Activated CD4-positive, alpha-beta T cell treated with anti-CD3 and anti-CD28 coated beads for 36 hours (primary cell): ENCODE results near the gene WNT5B. TPM values are rescaled to one million over a fixed set of nuclear protein-coding genes. Genes with fewer than 3 reads are reported as not detected.
A peak's percentile ranks its signal among the peaks of the same experiment; 100 is the strongest.

ENCODE experiments used
- ATAC-seq: fragments of 200-7000 bp; cut with Tn5 transposase; one replicate; pipeline ENCODE4 v1.10.0; 2021; ENCODE audit warnings: mild to moderate bottlenecking, moderate library complexity
- CTCF ChIA-PET: fragments of 350-600 bp; sonication (Branson Sonifier 250); formaldehyde crosslinking; loops from one replicate; lab custom pipeline; 2021; ENCODE audit warnings: antibody characterized with exemption; lab: Charles Lee
- POLR2A ChIA-PET: fragments of 350-600 bp; sonication (Branson Sonifier 250); formaldehyde crosslinking; loops from one replicate; lab custom pipeline; 2021; ENCODE audit warnings: antibody characterized with exemption, inconsistent platforms; lab: Charles Lee
- DNase-seq: peaks from one replicate; pipeline ENCODE4 v3.0.0-alpha.2; 2020
- H3K27ac Mint-ChIP-seq: one replicate; pipeline ENCODE4 v1.8.0; 2021; ENCODE audit warnings: mixed read lengths
- H3K27me3 Mint-ChIP-seq: one replicate; pipeline ENCODE4 v1.8.0; 2021; ENCODE audit warnings: mixed read lengths
- H3K36me3 Mint-ChIP-seq: one replicate; pipeline ENCODE4 v1.8.0; 2021; ENCODE audit warnings: low read depth, mixed read lengths
- H3K4me1 Mint-ChIP-seq: one replicate; pipeline ENCODE4 v1.8.0; 2021; ENCODE audit warnings: mixed read lengths
- H3K4me3 Mint-ChIP-seq: one replicate; pipeline ENCODE4 v1.8.0; 2021; ENCODE audit warnings: mild to moderate bottlenecking, moderate library complexity, mixed read lengths
- H3K9me3 Mint-ChIP-seq: one replicate; pipeline ENCODE4 v1.8.0; 2021; ENCODE audit warnings: low read depth, mixed read lengths
- intact Hi-C, 2 experiments: fragments of 100-400 bp; cut with DNase I in 1 of 2; cut with micrococcal nuclease in 1 of 2; formaldehyde crosslinking; loops; one replicate each; pipeline versions ENCODE4 v1.14.2 to v1.15.1; 2022 to 2024; cut with DNase I, micrococcal nuclease
- total RNA-seq, 2 experiments: library from RNA; stranded (reverse); gene quantifications; one replicate each; pipeline ENCODE4 v1.2.3, GENCODE V29; 2021

The WNT5B gene
- total RNA-seq, 2 experiments from 2014 or later, result not detected

- H3K4me3 Mint-ChIP-seq, result peak overlapping the region; percentile 36
- ChIA-PET CTCF (interaction anchor here (0.6 to 2.0 kb wide), 9 partner anchors 13 to 786 kb away, joined by 3 to 8 read pairs (median 3); no protein-coding TSS in a partner anchor), POLR2A (no interaction called here)
- H3K27ac Mint-ChIP-seq, result no peak overlapping the region
- H3K36me3 Mint-ChIP-seq, result no peaks in the 10 kb centered on the region
- ATAC-seq (peak; percentile 34), DNase-seq (peak; percentile 34)
- no peaks in the 10 kb centered on the region for H3K9me3 Mint-ChIP-seq
- intact Hi-C loops, result loop anchor here in 1 of 2 experiments (5.0 kb wide), 1 partner anchor 313 kb away; no protein-coding TSS in a partner anchor
- peaks cover 60% of the 10 kb centered on the region for H3K27me3 Mint-ChIP-seq
- peaks cover 17% of the 10 kb centered on the region for H3K4me1 Mint-ChIP-seq
Observed at GRCh38 chr12:1629338-1630132, 504 bp downstream of the WNT5B start.

- peaks cover 66% of the 10 kb centered on the region for H3K27me3 Mint-ChIP-seq
- DNase-seq (peak; percentile 49), ATAC-seq (peak; percentile 55)
- intact Hi-C loops, result loop anchor here in 1 of 2 experiments (5.0 kb wide), 1 partner anchor 312 kb away; no protein-coding TSS in a partner anchor
- H3K36me3 Mint-ChIP-seq, result no peaks in the 10 kb centered on the region
- H3K4me1 Mint-ChIP-seq, result peaks cover 17% of the 10 kb centered on the region
- ChIA-PET CTCF (interaction anchor here (0.6 to 2.0 kb wide), 13 partner anchors 8 to 787 kb away, joined by 3 to 8 read pairs (median 3); no protein-coding TSS in a partner anchor), POLR2A (no interaction called here)
- no peaks in the 10 kb centered on the region for H3K9me3 Mint-ChIP-seq
- peak overlapping the region; percentile 42 for H3K4me3 Mint-ChIP-seq
- H3K27ac Mint-ChIP-seq, result no peak overlapping the region
Observed at GRCh38 chr12:1630133-1630826, 1.2 kb downstream of the WNT5B start.

- POLR2A ChIA-PET, result no interaction called here
- no peak overlapping the region for H3K27ac Mint-ChIP-seq
- H3K27me3 Mint-ChIP-seq, result peaks cover 70% of the 10 kb centered on the region
- ATAC-seq (no peak), DNase-seq (no peak)
- H3K36me3 Mint-ChIP-seq, result no peaks in the 10 kb centered on the region
- CTCF ChIA-PET, result interaction anchor here (0.6 to 2.0 kb wide), 12 partner anchors 9 to 512 kb away, joined by 3 to 8 read pairs (median 3); no protein-coding TSS in a partner anchor
- H3K9me3 Mint-ChIP-seq, result no peaks in the 10 kb centered on the region
- intact Hi-C loops, result loop anchor here in 1 of 2 experiments (5.0 kb wide), 1 partner anchor 311 kb away; no protein-coding TSS in a partner anchor
- H3K4me3 Mint-ChIP-seq, result peak overlapping the region; percentile 42
- H3K4me1 Mint-ChIP-seq, result peaks cover 17% of the 10 kb centered on the region
Observed at GRCh38 chr12:1630827-1631591, 2.0 kb downstream of the WNT5B start.

- Mint-ChIP-seq H3K4me3 (no peak overlapping the region), H3K27me3 (peaks cover 68% of the 10 kb centered on the region), H3K9me3 (no peaks in the 10 kb centered on the region), H3K4me1 (peaks cover 17% of the 10 kb centered on the region), H3K27ac (no peak overlapping the region), H3K36me3 (no peaks in the 10 kb centered on the region)
- ChIA-PET CTCF (interaction anchor here (0.6 to 5.6 kb wide), 3 partner anchors 21 to 307 kb away, joined by 3 to 68 read pairs (median 3); no protein-coding TSS in a partner anchor), POLR2A (no interaction called here)
- DNase-seq (no peak), ATAC-seq (no peak)
- intact Hi-C loops, result loop anchor here in 1 of 2 experiments (5.0 kb wide), 1 partner anchor 310 kb away; no protein-coding TSS in a partner anchor
Observed at GRCh38 chr12:1632702-1633101, 3.7 kb downstream of the WNT5B start.

GRCh38 chr12:1633459-1633858 lies 4.4 kb downstream of the WNT5B start:
- H3K4me1 Mint-ChIP-seq, result peaks cover 17% of the 10 kb centered on the region
- H3K9me3 Mint-ChIP-seq, result no peaks in the 10 kb centered on the region
- H3K27me3 Mint-ChIP-seq, result peaks cover 63% of the 10 kb centered on the region
- DNase-seq, result no peak
- no peak overlapping the region for H3K4me3 Mint-ChIP-seq
- H3K27ac Mint-ChIP-seq, result no peak overlapping the region
- POLR2A ChIA-PET, result interaction anchor here (0.7 kb wide), 1 partner anchor 292 kb away, joined by 4 read pairs; no protein-coding TSS in a partner anchor
- H3K36me3 Mint-ChIP-seq, result no peaks in the 10 kb centered on the region
- intact Hi-C loops, result loop anchor here in 1 of 2 experiments (5.0 kb wide), 1 partner anchor 309 kb away; no protein-coding TSS in a partner anchor
- no peak for ATAC-seq
- CTCF ChIA-PET, result interaction anchor here (0.6 to 5.6 kb wide), 10 partner anchors 12 to 324 kb away, joined by 3 to 68 read pairs (median 7); no protein-coding TSS in a partner anchor

- ATAC-seq, result no peak
- ChIA-PET POLR2A (interaction anchor here (0.6 kb wide), 1 partner anchor 924 kb away, joined by 4 read pairs; no protein-coding TSS in a partner anchor), CTCF (interaction anchor here (0.5 to 5.6 kb wide), 29 partner anchors 11 to 1120 kb away, joined by 3 to 68 read pairs (median 4); no protein-coding TSS in a partner anchor)
- DNase-seq, result no peak
- no peak overlapping the region for H3K27ac Mint-ChIP-seq
- intact Hi-C loops, result loop anchor here (1.0 to 5.0 kb wide), 3 partner anchors 157 to 308 kb away; no protein-coding TSS in a partner anchor
- no peaks in the 10 kb centered on the region for H3K36me3 Mint-ChIP-seq
- H3K9me3 Mint-ChIP-seq, result no peaks in the 10 kb centered on the region
- no peak overlapping the region for H3K4me3 Mint-ChIP-seq
- H3K27me3 Mint-ChIP-seq, result peaks cover 56% of the 10 kb centered on the region
- H3K4me1 Mint-ChIP-seq, result peaks cover 17% of the 10 kb centered on the region
Observed at GRCh38 chr12:1634149-1634548, 5.1 kb downstream of the WNT5B start.

- H3K27me3 Mint-ChIP-seq, result peaks cover 51% of the 10 kb centered on the region
- H3K4me3 Mint-ChIP-seq, result no peak overlapping the region
- ATAC-seq (peak; percentile 73), DNase-seq (peak; percentile 82)
- peaks cover 13% of the 10 kb centered on the region for H3K4me1 Mint-ChIP-seq
- no peaks in the 10 kb centered on the region for H3K9me3 Mint-ChIP-seq
- H3K27ac Mint-ChIP-seq, result no peak overlapping the region
- ChIA-PET POLR2A (interaction anchor here (0.5 to 0.6 kb wide), 2 partner anchors 213 to 923 kb away, joined by 4 read pairs; no protein-coding TSS in a partner anchor), CTCF (interaction anchor here (0.5 to 5.6 kb wide), 40 partner anchors 10 to 1120 kb away, joined by 3 to 68 read pairs (median 4); no protein-coding TSS in a partner anchor)
- no peaks in the 10 kb centered on the region for H3K36me3 Mint-ChIP-seq
- intact Hi-C loops, result loop anchor here (1.0 to 5.0 kb wide), 3 partner anchors 157 to 308 kb away; no protein-coding TSS in a partner anchor
Observed at GRCh38 chr12:1634590-1635191, 5.7 kb downstream of the WNT5B start.

- CTCF ChIA-PET, result interaction anchor here (0.6 to 5.6 kb wide), 29 partner anchors 10 to 518 kb away, joined by 3 to 68 read pairs (median 4); no protein-coding TSS in a partner anchor
- Mint-ChIP-seq H3K27ac (no peak overlapping the region), H3K36me3 (no peaks in the 10 kb centered on the region), H3K9me3 (no peaks in the 10 kb centered on the region), H3K27me3 (peaks cover 46% of the 10 kb centered on the region), H3K4me1 (peaks cover 8% of the 10 kb centered on the region), H3K4me3 (no peak overlapping the region)
- POLR2A ChIA-PET, result no interaction called here
- DNase-seq (no peak), ATAC-seq (no peak)
- intact Hi-C loops, result no loop called here
Observed at GRCh38 chr12:1635301-1636095, 6.5 kb downstream of the WNT5B start.

GRCh38 chr12:1638203-1638602 lies 9.2 kb downstream of the WNT5B start:
- no peak for ATAC-seq
- H3K4me3 Mint-ChIP-seq, result no peak overlapping the region

More at GRCh38 chr12:1638203-1638602, 9.2 kb downstream of the WNT5B start:
- Mint-ChIP-seq H3K27ac (no peak overlapping the region), H3K36me3 (no peaks in the 10 kb centered on the region), H3K4me1 (no peaks in the 10 kb centered on the region), H3K9me3 (no peaks in the 10 kb centered on the region), H3K27me3 (peaks cover 21% of the 10 kb centered on the region)
- intact Hi-C loops, result no loop called here
- DNase-seq, result no peak
- ChIA-PET CTCF (interaction anchor here (0.6 to 1.2 kb wide), 4 partner anchors 10 to 321 kb away, joined by 3 read pairs; no protein-coding TSS in a partner anchor), POLR2A (interaction anchor here (0.6 kb wide), 1 partner anchor 30 kb away, joined by 3 read pairs; no protein-coding TSS in a partner anchor)
